HepG2 (cell line): Measurements from ENCODE around the gene FMNL1. TPM values are rescaled to one million over a fixed set of nuclear protein-coding genes. Genes with fewer than 3 reads are reported as not detected.

Source experiments
- GZF1 ChIP-seq: sonication (generic); formaldehyde crosslinking; IDR thresholded peaks from 2 replicates; pipeline ENCODE4 v1.5.1; 2020; ENCODE audit warnings: mild to moderate bottlenecking, missing genetic modification reagents
- HHEX ChIP-seq: IDR thresholded peaks from 2 replicates; pipeline ENCODE4 v1.6.1; 2016; ENCODE audit warnings: control low read depth
- HNF4G ChIP-seq, 2 experiments: sonication (generic) in 1 of 2; formaldehyde crosslinking in 1 of 2; IDR thresholded peaks; 2 replicates each; pipeline versions ENCODE4 v1.4.0 to v1.6.1; 2011 to 2020; ENCODE audit warnings: borderline replicate concordance in 2 of 2, low read depth in 2 of 2, mild to moderate bottlenecking in 2 of 2, low read length in 1 of 2, missing genetic modification reagents in 1 of 2, moderate library complexity in 1 of 2
- KDM5B ChIP-seq: sonication (generic); formaldehyde crosslinking; IDR thresholded peaks from 2 replicates; pipeline ENCODE4 v1.4.0; 2020; ENCODE audit warnings: missing genetic modification reagents, mild to moderate bottlenecking, borderline replicate concordance
- NBN ChIP-seq: fragments of 450-650 bp; conservative IDR thresholded peaks from 2 replicates; pipeline ENCODE4 v1.6.1; 2017
- PAXIP1 ChIP-seq: sonication (generic); formaldehyde crosslinking; conservative IDR thresholded peaks from 2 replicates; pipeline ENCODE4 v1.4.0; 2020; ENCODE audit warnings: mild to moderate bottlenecking, missing genetic modification reagents, moderate library complexity
- PITX1 ChIP-seq: sonication (generic); formaldehyde crosslinking; IDR thresholded peaks from 2 replicates; pipeline ENCODE4 v1.5.1; 2020; ENCODE audit warnings: mild to moderate bottlenecking, missing genetic modification reagents
- TBL1XR1 ChIP-seq: fragments of 150-350 bp; IDR thresholded peaks from 2 replicates; pipeline ENCODE4 v1.6.1; 2014; ENCODE audit warnings: borderline replicate concordance, low read length; ENCODE audit not compliant: partially characterized antibody
- TOE1 ChIP-seq: sonication (generic); formaldehyde crosslinking; IDR thresholded peaks from 2 replicates; pipeline ENCODE4 v1.4.0; 2020; ENCODE audit warnings: mild to moderate bottlenecking, missing genetic modification reagents
- ZBTB49 ChIP-seq: sonication (generic); formaldehyde crosslinking; IDR thresholded peaks from 2 replicates; pipeline ENCODE4 v1.4.0; 2020; ENCODE audit warnings: missing genetic modification reagents, borderline replicate concordance
- ZNF329 ChIP-seq: sonication (generic); formaldehyde crosslinking; IDR thresholded peaks from 2 replicates; pipeline ENCODE4 v1.9.0; 2021; ENCODE audit warnings: low read depth, mild to moderate bottlenecking, missing genetic modification reagents
- ZNF407 ChIP-seq: sonication (generic); formaldehyde crosslinking; IDR thresholded peaks from one replicate; pipeline ENCODE4 v1.5.1; 2020; ENCODE audit warnings: mild to moderate bottlenecking, missing genetic modification reagents; ENCODE audit errors: not compliant biosample characterization
- ZNF496 ChIP-seq: sonication (generic); formaldehyde crosslinking; IDR thresholded peaks from 2 replicates; pipeline ENCODE4 v1.8.1; 2023; ENCODE audit warnings: mild to moderate bottlenecking, moderate library complexity, missing genetic modification reagents; ENCODE audit not compliant: insufficient replicate concordance
- ZSCAN29 ChIP-seq: sonication (generic); formaldehyde crosslinking; conservative IDR thresholded peaks from 2 replicates; pipeline ENCODE4 v1.4.0; 2020; ENCODE audit warnings: mild to moderate bottlenecking, missing genetic modification reagents
- polyA plus RNA-seq, 8 experiments: library from polyadenylated mRNA; depleted of rRNA in 3 of 8; stranded (reverse) in 7 of 8; unstranded in 1 of 8; fragments of >200 nt; fragmentation: Illumina TruSeq in 4 of 8; extraction: Trizol in 4 of 8; gene quantifications; 2 replicates each; pipeline versions ENCODE4 v1.2.1 to v1.2.3, GENCODE V29; 2011 to 2016; ENCODE audit warnings: low read depth in 4 of 8, missing spikeins in 1 of 8, mixed read lengths in 1 of 8; ENCODE audit not compliant: insufficient read depth in 1 of 8
- total RNA-seq, 5 experiments: library from RNA; depleted of rRNA; stranded (reverse); fragments of >200 nt; fragmentation: Illumina TruSeq; extraction: Trizol; gene quantifications; 2 replicates each; pipeline ENCODE4 v1.2.3, GENCODE V29; 2016; ENCODE audit warnings: low read depth in 1 of 5

Gene FMNL1
- total and polyA plus RNA-seq, 2 of the 13 experiments (the other 11 are each of a cell fraction or from before 2014, with no cell fraction given) = 0.53 to 0.70 TPM

- TF ChIP-seq ZBTB49 (no peak), KDM5B (CRISPR knock-in tag) (no peak), TBL1XR1 (no peak), TOE1 (CRISPR knock-in tag) (no peak), HHEX (CRISPR knock-in tag) (no peak), ZSCAN29 (CRISPR knock-in tag) (0 out of 2 replicates have a peak, but pooled peaks have one; percentile 4), NBN (no peak), PITX1 (0 out of 2 replicates have a peak, but pooled peaks have one; percentile 26), ZNF329 (CRISPR knock-in tag) (no peak), ZNF407 (no peak), PAXIP1 (CRISPR knock-in tag) (peak; percentile 60), ZNF496 (no peak), HNF4G (IDR thresholded peaks at IDR 0.05; ENCODE audit: borderline replicate concordance, low read depth, low read length) (0 out of 2 replicates have a peak, but pooled peaks have one; percentile 10), HNF4G (CRISPR knock-in tag; IDR thresholded peaks at IDR 0.05; ENCODE audit: borderline replicate concordance, low read depth) (no peak; the same call in 1 of the 2 replicates), GZF1 (CRISPR knock-in tag) (no peak)
These were observed 9.2 kb downstream of the FMNL1 start (continued) for GRCh38 chr17:45230787-45231480.
